T-cell (primary cell): ENCODE results near the gene SPTSSA. TPM values are rescaled to one million over a fixed set of nuclear protein-coding genes. Genes with fewer than 3 reads are reported as not detected.
A peak's percentile ranks its signal among the peaks of the same experiment; 100 is the strongest.
"Not testable (repeated sequence)": the region's sequence is repeated elsewhere in the genome, so short reads cannot be mapped to it uniquely, and the experiment has no call there.

Source experiments
- ATAC-seq, 4 experiments: fragments of 200-7000 bp in 3 of 4; fragments of 150-1000 bp in 1 of 4; cut with Tn5 transposase; replicated peaks in 1 of 4; 1 replicate in 3 of 4; 2 replicates in 1 of 4; pipeline ENCODE4 v1.10.0; 2021; ENCODE audit warnings: moderate library complexity in 3 of 4, mild to moderate bottlenecking in 2 of 4, moderate number of reproducible peaks in 1 of 4
- CTCF ChIA-PET, 2 donors: fragments of 300-600 bp; sonication (Branson Sonifier 250); formaldehyde crosslinking; loops; one replicate each; lab custom pipeline; 2022; ENCODE audit warnings: antibody characterized with exemption in 2 of 2; lab: Charles Lee
- POLR2A ChIA-PET, 2 donors: fragments of 300-600 bp; sonication (Branson Sonifier 250); formaldehyde crosslinking; loops; one replicate each; lab custom pipeline; 2022; ENCODE audit warnings: antibody characterized with exemption in 2 of 2; lab: Charles Lee
- DNase-seq, 35 experiments: peaks; one replicate each; pipeline versions ENCODE4 v3.0.0 to v3.0.0-alpha.2; 2013 to 2023
- H3K27ac ChIP-seq: one replicate; pipeline ENCODE4 v1.5.1; 2013; ENCODE audit warnings: low read length
- H3K27me3 ChIP-seq, 2 experiments: replicated peaks in 1 of 2; 1 replicate in 1 of 2; 2 replicates in 1 of 2; pipeline versions ENCODE4 v1.6.1 to v1.7.0; 2013; ENCODE audit warnings: low read length in 1 of 2, mixed read lengths in 1 of 2; ENCODE audit not compliant: control insufficient read depth in 2 of 2, insufficient read depth in 2 of 2; ENCODE audit errors: extremely low read depth in 1 of 2
- H3K36me3 ChIP-seq, 2 donors: 1 replicate in 1 of 2; 2 replicates in 1 of 2; pipeline versions ENCODE4 v1.6.1 to v1.7.0; 2013; ENCODE audit warnings: low read length in 1 of 2; ENCODE audit not compliant: control insufficient read depth in 2 of 2, insufficient read depth in 1 of 2; ENCODE audit errors: extremely low read depth in 1 of 2
- H3K4me1 ChIP-seq, 2 experiments: 1 replicate in 1 of 2; 2 replicates in 1 of 2; pipeline versions ENCODE4 v1.6.1 to v1.7.0; 2013; ENCODE audit warnings: low read length in 2 of 2, mixed read lengths in 1 of 2; ENCODE audit not compliant: insufficient read depth in 2 of 2, control insufficient read depth in 1 of 2; ENCODE audit errors: extremely low read depth in 1 of 2
- H3K4me3 ChIP-seq, 2 donors: 1 replicate in 1 of 2; 2 replicates in 1 of 2; pipeline versions ENCODE4 v1.5.1 to v1.7.0; 2013; ENCODE audit warnings: mild to moderate bottlenecking in 2 of 2, low read length in 1 of 2, moderate library complexity in 1 of 2; ENCODE audit not compliant: control insufficient read depth in 1 of 2; ENCODE audit errors: extremely low read depth in 1 of 2
- H3K9me3 ChIP-seq: 2 replicates; pipeline ENCODE4 v1.7.0; 2013
- H3K27ac Mint-ChIP-seq, 2 donors: one replicate each; pipeline ENCODE4 v1.8.0; 2020 to 2021; ENCODE audit warnings: mild to moderate bottlenecking in 2 of 2, mixed read lengths in 2 of 2
- H3K27me3 Mint-ChIP-seq, 2 donors: one replicate each; pipeline ENCODE4 v1.8.0; 2021 to 2022; ENCODE audit warnings: mixed read lengths in 2 of 2
- H3K36me3 Mint-ChIP-seq: one replicate; pipeline ENCODE4 v1.8.0; 2021; ENCODE audit warnings: mixed read lengths
- H3K4me1 Mint-ChIP-seq, 3 donors: one replicate each; pipeline ENCODE4 v1.8.0; 2020 to 2022; ENCODE audit warnings: mixed read lengths in 3 of 3, mild to moderate bottlenecking in 1 of 3
- H3K4me3 Mint-ChIP-seq, 3 donors: one replicate each; pipeline ENCODE4 v1.8.0; 2020 to 2022; ENCODE audit warnings: mild to moderate bottlenecking in 3 of 3, mixed read lengths in 3 of 3, moderate library complexity in 3 of 3
- H3K9me3 Mint-ChIP-seq, 3 donors: one replicate each; pipeline ENCODE4 v1.8.0; 2020 to 2022; ENCODE audit warnings: mixed read lengths in 3 of 3
- WGBS: methylation state at CpG from one replicate; pipeline ENCODE4 v1.1.5; 2013; ENCODE audit warnings: missing lambda C conversion rate; ENCODE audit not compliant: insufficient coverage; 5-methylcytosine and 5-hydroxymethylcytosine counted together
- total RNA-seq, 35 experiments: library from RNA in 6 of 35; stranded (reverse) in 6 of 35; fragments of 120-200 nt in 1 of 35; gene quantifications; one replicate each; pipeline versions ENCODE4 v1.2.1 to v1.2.4 and lab custom pipeline; 2013 to 2026

Gene SPTSSA
- 1 to 10 TPM; 2.0 to 3.8 (median 2.9) TPM for total RNA-seq
- 3.1 TPM for total RNA-seq (2013)
- total RNA-seq (lab: John Stamatoyannopoulos, UW): 1.8 to 20.6 (median 4.0) reads per million in 29 experiments

GRCh38 chr14:34462132-34462893 is at the start of gene SPTSSA:
TSS of gene SPTSSA (minus strand) at chr14:34462240. CDS start at chr14:34462207, 33 bp downstream.
- DNase-seq: peak; percentile 63 to 90 (median 78)
- H3K36me3 ChIP-seq: no peaks in the 10 kb centered on the region
- peak within 1 kb of the TSS; percentile 86 to 88 (median 87) for H3K4me3 Mint-ChIP-seq
- peak within 1 kb of the TSS; percentile 65 to 67 for H3K4me3 ChIP-seq
- ChIA-PET POLR2A (interaction anchor here in 1 of 2 donors (0.6 kb wide), 1 partner anchor 76 kb away, joined by 3 read pairs; no protein-coding TSS in a partner anchor), CTCF (no interaction called here)
- no peaks in the 10 kb centered on the region for H3K9me3 Mint-ChIP-seq
- H3K4me1 Mint-ChIP-seq: peaks cover 16 to 23% (median 19%) of the 10 kb centered on the region in 3 donors
- under 1% methylated on average over 65 of the region's 82 CpGs for WGBS
- H3K9me3 ChIP-seq: no peaks in the 10 kb centered on the region
- H3K36me3 Mint-ChIP-seq: no peaks in the 10 kb centered on the region
- peak within 1 kb of the TSS; percentile 63 for H3K27ac ChIP-seq
- peak; percentile 95 to 97 (median 96) for ATAC-seq
- no peaks in the 10 kb centered on the region for H3K27me3 Mint-ChIP-seq
- peaks cover 3 to 11% of the 10 kb centered on the region in 2 experiments for H3K4me1 ChIP-seq
- peak within 1 kb of the TSS; percentile 68 to 85 for H3K27ac Mint-ChIP-seq
- H3K27me3 ChIP-seq: no peaks in the 10 kb centered on the region

DNA sequence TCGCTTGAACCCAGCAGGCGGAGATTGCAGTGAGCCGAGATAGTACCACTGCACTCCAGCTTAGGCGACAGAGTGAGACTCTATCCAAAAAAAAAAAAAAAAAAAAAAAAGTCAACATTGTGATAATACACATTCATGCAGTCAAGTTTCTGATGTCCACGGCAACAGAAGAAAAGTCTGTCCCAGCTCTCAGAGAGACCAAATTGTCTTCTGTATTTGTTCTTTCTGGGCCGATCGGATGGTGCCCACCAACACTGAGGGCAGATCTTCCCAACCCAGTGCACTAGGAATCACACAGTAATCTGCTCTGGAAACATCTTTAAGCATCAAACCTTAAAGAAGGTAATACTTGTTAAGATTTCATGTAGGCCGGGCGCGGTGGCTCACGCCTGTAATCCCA is 45.8 kb upstream of the SPTSSA start:
- Histone ChIP-seq H3K27ac (no peak overlapping the region), H3K9me3 (no peaks in the 10 kb centered on the region), H3K4me3 (no peak overlapping the region), H3K27me3 (no peaks in the 10 kb centered on the region), H3K36me3 (no peaks in the 10 kb centered on the region), H3K4me1 (no peaks in the 10 kb centered on the region)
- Mint-ChIP-seq H3K27ac (no peak overlapping the region), H3K36me3 (no peaks in the 10 kb centered on the region), H3K4me3 (no peak overlapping the region), H3K27me3 (no peaks in the 10 kb centered on the region), H3K9me3 (no peaks in the 10 kb centered on the region), H3K4me1 (no peaks in the 10 kb centered on the region)
- DNase-seq (no peak), ATAC-seq (no peak)
- WGBS: 100% methylated on average over 6 of the region's 11 CpGs
- ChIA-PET CTCF (no interaction called here), POLR2A (no interaction called here)

DNA sequence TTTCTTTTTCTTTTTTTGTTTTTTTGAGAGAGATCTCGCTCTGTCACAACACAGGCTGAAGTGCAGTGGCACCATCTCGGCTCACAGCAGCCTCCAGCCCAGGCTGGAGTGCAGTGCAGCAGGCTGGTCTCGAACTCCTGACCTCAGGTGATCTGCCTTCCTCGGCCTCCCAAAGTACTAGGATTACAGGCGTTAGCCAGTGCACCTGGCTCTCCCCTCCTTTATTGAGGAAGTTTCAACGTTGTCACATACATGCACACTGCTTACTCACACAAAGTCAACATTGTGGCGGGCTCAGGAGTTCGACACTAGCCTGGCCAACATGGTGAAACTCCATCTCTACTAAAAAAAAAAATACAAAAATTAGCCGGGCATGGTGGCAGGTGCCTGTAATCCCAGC is 45.4 kb upstream of the SPTSSA start:
- no peak overlapping the region for H3K4me3 Mint-ChIP-seq
- Histone ChIP-seq H3K36me3 (no peaks in the 10 kb centered on the region), H3K4me3 (no peak overlapping the region), H3K27me3 (no peaks in the 10 kb centered on the region), H3K4me1 (no peaks in the 10 kb centered on the region), H3K9me3 (no peaks in the 10 kb centered on the region), H3K27ac (no peak overlapping the region)
- 79% methylated on average over 5 of the region's 9 CpGs for WGBS
- H3K9me3 Mint-ChIP-seq: no peaks in the 10 kb centered on the region
- no peak overlapping the region for H3K27ac Mint-ChIP-seq
- H3K36me3 Mint-ChIP-seq: no peaks in the 10 kb centered on the region
- ATAC-seq: no peak
- POLR2A ChIA-PET: no interaction called here
- H3K4me1 Mint-ChIP-seq: no peaks in the 10 kb centered on the region
- no peaks in the 10 kb centered on the region for H3K27me3 Mint-ChIP-seq
- DNase-seq: no peak
- CTCF ChIA-PET: no interaction called here

DNA sequence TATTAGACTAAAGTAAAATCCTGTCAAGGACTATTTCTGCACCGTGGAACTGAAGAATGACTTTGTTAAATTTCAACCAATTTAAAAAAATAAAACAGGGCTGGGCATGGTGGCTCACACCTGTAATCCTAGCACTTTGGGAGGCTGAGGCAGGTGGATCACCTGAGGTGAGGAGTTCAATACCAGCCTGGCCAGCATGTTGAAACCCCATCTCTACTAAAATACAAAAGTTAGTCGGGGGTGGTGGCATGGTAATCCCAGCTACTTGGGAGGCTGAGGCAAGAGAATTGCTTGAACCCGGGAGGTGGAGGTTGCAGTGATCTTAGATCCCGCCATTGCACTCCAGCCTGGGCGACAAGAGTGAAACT is 43.1 kb upstream of the SPTSSA start:
- H3K27me3 ChIP-seq, H3K4me1 Mint-ChIP-seq, H3K9me3 Mint-ChIP-seq, H3K9me3 ChIP-seq, POLR2A ChIA-PET, ATAC-seq, CTCF ChIA-PET, H3K4me3 Mint-ChIP-seq, H3K27ac ChIP-seq, H3K36me3 Mint-ChIP-seq, H3K27ac Mint-ChIP-seq, DNase-seq, H3K4me3 ChIP-seq, H3K36me3 ChIP-seq, H3K4me1 ChIP-seq, H3K27me3 Mint-ChIP-seq: not testable (repeated sequence)
- 100% methylated on average over 2 of the region's 5 CpGs for WGBS

DNA sequence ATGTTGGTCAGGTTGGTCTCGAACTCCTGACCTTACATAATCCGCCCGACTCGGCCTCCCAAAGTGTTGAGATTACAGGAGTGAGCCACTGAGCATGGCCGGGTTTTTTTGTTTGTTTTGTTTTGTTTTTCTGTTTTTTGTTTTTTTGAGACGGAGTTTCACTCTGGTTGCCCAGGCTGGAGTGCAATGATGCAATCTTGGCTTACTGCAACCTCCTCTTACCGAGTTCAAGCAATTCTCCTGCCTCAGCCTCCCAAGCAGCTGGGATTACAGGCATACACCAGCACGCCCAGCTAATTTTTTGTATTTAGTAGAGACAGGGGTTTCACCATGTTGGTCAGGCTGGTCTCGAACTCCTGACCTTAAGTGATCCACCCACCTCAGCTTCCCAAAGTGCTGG is 42.0 kb upstream of the SPTSSA start:
- CTCF ChIA-PET: not testable (repeated sequence)

DNA sequence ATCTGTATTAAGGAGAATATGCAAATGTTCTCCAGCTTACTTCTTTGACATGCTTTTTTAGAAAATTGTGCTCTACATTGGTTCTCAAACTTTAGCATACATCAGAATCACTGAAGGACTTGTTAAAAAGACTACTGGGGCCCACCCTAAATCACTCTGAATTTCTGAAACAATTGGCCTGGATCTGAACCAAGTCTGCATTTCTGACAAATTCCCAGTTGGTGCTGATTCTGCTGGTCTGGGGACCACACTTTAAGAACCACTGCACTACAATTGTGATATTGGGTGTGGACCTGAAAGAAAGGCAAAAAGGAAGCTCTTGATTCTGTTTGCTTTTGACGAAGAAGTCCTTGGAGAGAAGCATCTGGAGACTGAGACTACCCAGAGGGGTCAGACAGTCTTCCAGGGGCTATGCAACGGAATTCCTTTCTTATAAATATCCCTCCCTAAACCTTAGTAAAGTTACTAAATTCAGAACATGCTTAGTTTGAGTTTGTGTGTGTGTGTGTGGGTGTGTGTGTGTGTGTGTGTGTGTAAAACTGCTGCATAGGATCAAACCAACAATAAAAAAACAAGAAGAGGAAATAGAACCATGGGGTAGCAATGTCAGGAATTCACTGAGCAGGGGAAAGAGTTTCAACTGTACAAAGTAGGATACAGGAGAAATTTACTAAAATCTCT is 40.6 kb upstream of the SPTSSA start:
- Histone ChIP-seq H3K9me3 (no peaks in the 10 kb centered on the region), H3K27ac (no peak overlapping the region), H3K4me1 (no peaks in the 10 kb centered on the region), H3K27me3 (no peaks in the 10 kb centered on the region), H3K36me3 (no peaks in the 10 kb centered on the region), H3K4me3 (no peak overlapping the region)
- H3K4me1 Mint-ChIP-seq: no peaks in the 10 kb centered on the region
- H3K36me3 Mint-ChIP-seq: no peaks in the 10 kb centered on the region
- no peak for DNase-seq
- WGBS: no CpG with 5 or more reads among the region's 2 CpGs
- ATAC-seq: no peak
- ChIA-PET CTCF (interaction anchor here in 1 of 2 donors (0.7 kb wide), 1 partner anchor 147 kb away, joined by 3 read pairs; no protein-coding TSS in a partner anchor), POLR2A (no interaction called here)
- no peak overlapping the region for H3K4me3 Mint-ChIP-seq
- no peaks in the 10 kb centered on the region for H3K27me3 Mint-ChIP-seq
- H3K27ac Mint-ChIP-seq: no peak overlapping the region
- H3K9me3 Mint-ChIP-seq: no peaks in the 10 kb centered on the region

More for the DNA sequence above, 42.0 kb upstream of the SPTSSA start:
- ATAC-seq, DNase-seq, H3K4me1 ChIP-seq, H3K9me3 ChIP-seq, H3K4me3 ChIP-seq, H3K4me1 Mint-ChIP-seq, H3K27ac ChIP-seq, H3K27me3 ChIP-seq, H3K27me3 Mint-ChIP-seq, H3K36me3 ChIP-seq, H3K36me3 Mint-ChIP-seq, H3K4me3 Mint-ChIP-seq, H3K27ac Mint-ChIP-seq, H3K9me3 Mint-ChIP-seq, POLR2A ChIA-PET: not testable (repeated sequence)
- WGBS: 80% methylated on average over 1 of the region's 9 CpGs
